GM12878 (cell line): ENCODE results near the gene BRINP3. TPM values are rescaled to one million over a fixed set of nuclear protein-coding genes. Genes with fewer than 3 reads are reported as not detected.

ENCODE experiments used
- ATAC-seq: fragments of 200-7000 bp; cut with Tn5 transposase; 3 replicates; pipeline ENCODE4 v1.9.1; 2020; ENCODE audit warnings: mild to moderate bottlenecking, moderate library complexity
- BruUV-seq: library from RNA; stranded (reverse); fragments of 400-500 nt; replicated peaks from 2 replicates; lab custom pipeline; 2021; lab: Mats Ljungman, UMichigan
- CTCF ChIA-PET: fragments of 300-600 bp; sonication (Branson Sonifier 250); formaldehyde crosslinking; extraction: SDS; loops from one replicate; lab custom pipeline; 2021; ENCODE audit warnings: inconsistent platforms; lab: Yijun Ruan, JAX
- POLR2A ChIA-PET: fragments of 350-600 bp; formaldehyde crosslinking; extraction: SDS; loops from one replicate; lab custom pipeline; 2021; ENCODE audit warnings: inconsistent platforms; lab: Charles Lee
- RAD21 ChIA-PET: fragments of 300-600 bp; sonication (Branson Sonifier 250); formaldehyde crosslinking; loops from one replicate; lab custom pipeline; 2023; ENCODE audit warnings: antibody characterized with exemption; ENCODE audit not compliant: unreplicated experiment; lab: Charles Lee
- SMC1A ChIA-PET: fragments of 300-600 bp; sonication (Branson Sonifier 250); formaldehyde crosslinking; loops from one replicate; lab custom pipeline; 2023; ENCODE audit not compliant: unreplicated experiment, uncharacterized antibody; lab: Charles Lee
- DNase-seq: peaks from one replicate; pipeline ENCODE4 v3.0.0-alpha.2; 2011; ENCODE audit warnings: low read depth, low spot score
- FAIRE-seq: peaks from 3 replicates; lab custom pipeline; 2011; peaks lifted over from hg19 to GRCh38; lab: Jason Lieb, UNC
- H2AFZ ChIP-seq: 2 replicates; pipeline ENCODE4 v1.6.0; 2011; ENCODE audit warnings: low read depth, low read length, control low read depth; ENCODE audit not compliant: control insufficient read depth
- H3K27ac ChIP-seq: 2 replicates; pipeline ENCODE4 v1.5.1; 2011; ENCODE audit warnings: control low read depth; ENCODE audit not compliant: control insufficient read depth, insufficient read depth
- H3K27me3 ChIP-seq, 2 experiments: replicated peaks in 1 of 2; 2 replicates each; pipeline versions ENCODE4 v1.6.0 to v1.6.1; 2011; ENCODE audit warnings: low read length in 1 of 2; ENCODE audit not compliant: control insufficient read depth in 2 of 2, insufficient read depth in 2 of 2
- H3K36me3 ChIP-seq, 2 experiments: 2 replicates each; pipeline ENCODE4 v1.5.1; 2011; ENCODE audit warnings: low read length in 1 of 2; ENCODE audit not compliant: control insufficient read depth in 2 of 2, insufficient read depth in 2 of 2
- H3K4me1 ChIP-seq: 2 replicates; pipeline ENCODE4 v1.6.1; 2011; ENCODE audit warnings: mild to moderate bottlenecking, low read length, moderate library complexity, mixed read lengths; ENCODE audit not compliant: control insufficient read depth, insufficient read depth
- H3K4me2 ChIP-seq: 2 replicates; pipeline ENCODE4 v1.6.0; 2011; ENCODE audit warnings: control low read depth; ENCODE audit not compliant: control insufficient read depth, insufficient read depth
- H3K4me3 ChIP-seq: fragments of 200-600 bp; sonication (generic); 2 replicates; pipeline ENCODE4 v1.5.1; 2016
- H3K79me2 ChIP-seq: 2 replicates; pipeline ENCODE4 v1.6.0; 2011; ENCODE audit warnings: low read length; ENCODE audit not compliant: control insufficient read depth, insufficient read depth
- H3K9ac ChIP-seq: 2 replicates; pipeline ENCODE4 v1.8.0; 2011; ENCODE audit warnings: low read length, control low read depth, mixed read lengths; ENCODE audit not compliant: control insufficient read depth, insufficient read depth
- H3K9me3 ChIP-seq: replicated peaks from 3 replicates; pipeline ENCODE4 v1.5.1; 2011; ENCODE audit warnings: mild to moderate bottlenecking, low read length; ENCODE audit not compliant: control insufficient read depth, insufficient read depth
- H4K20me1 ChIP-seq: 2 replicates; pipeline ENCODE4 v1.6.0; 2011; ENCODE audit not compliant: control insufficient read depth, insufficient read depth
- ASH2L ChIP-seq: fragments of 300-600, 200-600 bp; sonication (generic); IDR thresholded peaks from 2 replicates; pipeline ENCODE4 v1.6.1; 2017; ENCODE audit warnings: low read depth, mild to moderate bottlenecking, borderline replicate concordance
- CREM ChIP-seq: IDR thresholded peaks from 2 replicates; pipeline ENCODE4 v1.6.1; 2014; ENCODE audit warnings: antibody characterized with exemption, low read depth
- EED ChIP-seq: sonication (generic); IDR thresholded peaks from 2 replicates; pipeline ENCODE4 v1.6.1; 2016; ENCODE audit warnings: antibody characterized with exemption, low read depth
- ETV6 ChIP-seq, 2 experiments: fragments of 450-650 bp in 1 of 2; IDR thresholded peaks in 1 of 2; conservative IDR thresholded peaks in 1 of 2; 2 replicates each; pipeline ENCODE4 v1.6.1; 2014; ENCODE audit warnings: antibody characterized with exemption in 1 of 2, borderline replicate concordance in 1 of 2, low read depth in 1 of 2, mild to moderate bottlenecking in 1 of 2, moderate library complexity in 1 of 2
- HCFC1 ChIP-seq: fragments of 150-350 bp; IDR thresholded peaks from 2 replicates; pipeline ENCODE4 v1.6.1; 2014; ENCODE audit warnings: low read length
- HSF1 ChIP-seq: fragments of 150-350 bp; IDR thresholded peaks from 2 replicates; pipeline ENCODE4 v1.6.1; 2014; ENCODE audit warnings: mild to moderate bottlenecking, low read depth, low read length
- IKZF1 ChIP-seq: fragments of 450-650 bp; conservative IDR thresholded peaks from 2 replicates; pipeline ENCODE4 v1.6.1; 2017; ENCODE audit warnings: antibody characterized with exemption, mild to moderate bottlenecking
- KLF5 ChIP-seq: fragments of 450-650 bp; IDR thresholded peaks from 2 replicates; pipeline ENCODE4 v1.6.1; 2014; ENCODE audit warnings: mild to moderate bottlenecking; ENCODE audit not compliant: partially characterized antibody
- MAX ChIP-seq: IDR thresholded peaks from 2 replicates; pipeline ENCODE4 v1.6.1; 2012; ENCODE audit warnings: low read depth, low read length, improper control_type of control experiment
- MEF2A ChIP-seq: IDR thresholded peaks from 2 replicates; pipeline ENCODE4 v1.6.1; 2011; ENCODE audit warnings: low read depth, mild to moderate bottlenecking, low read length, moderate library complexity; ENCODE audit not compliant: insufficient read depth
- MXI1 ChIP-seq: fragments of 150-350 bp; IDR thresholded peaks from 2 replicates; pipeline ENCODE4 v1.6.1; 2011; ENCODE audit warnings: low read depth, mild to moderate bottlenecking, inconsistent platforms, low read length, improper control_type of control experiment
- NFYB ChIP-seq: IDR thresholded peaks from 2 replicates; pipeline ENCODE4 v1.6.1; 2011; ENCODE audit warnings: low read depth, mild to moderate bottlenecking, low read length, improper control_type of control experiment, moderate library complexity; ENCODE audit not compliant: insufficient read depth
- NR2F1 ChIP-seq: fragments of 450-650 bp; conservative IDR thresholded peaks from 2 replicates; pipeline ENCODE4 v1.6.1; 2017; ENCODE audit warnings: mild to moderate bottlenecking
- POLR2AphosphoS2 ChIP-seq: IDR thresholded peaks from 2 replicates; pipeline ENCODE4 v1.6.1; 2011; ENCODE audit warnings: low read depth, mild to moderate bottlenecking, low read length, improper control_type of control experiment, moderate library complexity
- RELA ChIP-seq: fragments of 450-650 bp; IDR thresholded peaks from 2 replicates; pipeline ENCODE4 v1.8.0; 2014; ENCODE audit warnings: borderline replicate concordance; ENCODE audit not compliant: partially characterized antibody
- SPI1 ChIP-seq: IDR thresholded peaks from 2 replicates; pipeline ENCODE4 v1.6.1; 2011; ENCODE audit warnings: low read depth, mild to moderate bottlenecking, low read length, moderate library complexity, borderline replicate concordance; ENCODE audit not compliant: insufficient read depth
- STAT3 ChIP-seq: IDR thresholded peaks from 2 replicates; pipeline ENCODE4 v1.6.1; 2011; ENCODE audit warnings: low read depth, low read length, improper control_type of control experiment
- SUZ12 ChIP-seq: fragments of 200-600 bp; sonication (generic); IDR thresholded peaks from one replicate; pipeline ENCODE4 v1.6.1; 2018; ENCODE audit warnings: antibody characterized with exemption, mild to moderate bottlenecking; ENCODE audit not compliant: unreplicated experiment
- ZNF384 ChIP-seq: IDR thresholded peaks from 2 replicates; pipeline ENCODE4 v1.6.1; 2012; ENCODE audit warnings: low read depth, mild to moderate bottlenecking, low read length, improper control_type of control experiment, borderline replicate concordance
- WGBS: methylation state at CpG from one replicate; pipeline ENCODE4 v1.1.6; 2016; ENCODE audit warnings: low lambda C conversion rate; ENCODE audit not compliant: insufficient replicate concordance, insufficient coverage; ENCODE audit errors: missing lambda C conversion rate; 5-methylcytosine and 5-hydroxymethylcytosine counted together
- in situ Hi-C: fragments of 300-500 bp; cut with MboI; formaldehyde crosslinking; loops from 9 replicates; pipeline ENCODE4 v1.14.3; 2018; ENCODE audit warnings: mixed read lengths
- intact Hi-C: fragments of 100-400 bp; cut with micrococcal nuclease; formaldehyde crosslinking; loops from one replicate; pipeline ENCODE4 v1.14.2; 2022; ENCODE audit not compliant: unreplicated experiment
- polyA plus RNA-seq, 11 experiments: library from polyadenylated mRNA; depleted of rRNA in 4 of 11; unstranded in 6 of 11; stranded (reverse) in 5 of 11; fragments of >200 nt; fragmentation: Nextera tagmentation in 4 of 11; fragmentation: Illumina TruSeq in 1 of 11; extraction: Ambion mirVana in 4 of 11; extraction: Trizol in 1 of 11; gene quantifications; 1 replicate in 1 of 11; 2 replicates in 10 of 11; pipeline versions ENCODE4 v1.2.1 to v1.2.3, GENCODE V29; 2011 to 2016; ENCODE audit warnings: inconsistent platforms in 2 of 11, missing spikeins in 2 of 11, low read depth in 1 of 11
- total RNA-seq, 4 experiments: library from RNA; depleted of rRNA in 3 of 4; stranded (reverse); fragments of >200 nt in 3 of 4; fragmentation: Illumina TruSeq in 1 of 4; extraction: Trizol in 1 of 4; gene quantifications; 2 replicates each; pipeline versions ENCODE4 v1.2.1 to v1.2.3, GENCODE V29; 2013 to 2021
- TF ChIP-seq, protein P1 (sequence below): IDR thresholded peaks from 2 replicates; pipeline ENCODE4 v1.6.1; 2011; ENCODE audit warnings: borderline replicate concordance, low read depth, mild to moderate bottlenecking, moderate library complexity, mixed read lengths, low read length; ENCODE audit not compliant: insufficient read depth; ENCODE audit errors: extremely low read length

The BRINP3 gene
- total and polyA plus RNA-seq, 10 of the 15 experiments (the other 5 are each of a cell fraction or from before 2014, with no cell fraction given) = under 0.01 TPM; not detected in 9

DNA sequence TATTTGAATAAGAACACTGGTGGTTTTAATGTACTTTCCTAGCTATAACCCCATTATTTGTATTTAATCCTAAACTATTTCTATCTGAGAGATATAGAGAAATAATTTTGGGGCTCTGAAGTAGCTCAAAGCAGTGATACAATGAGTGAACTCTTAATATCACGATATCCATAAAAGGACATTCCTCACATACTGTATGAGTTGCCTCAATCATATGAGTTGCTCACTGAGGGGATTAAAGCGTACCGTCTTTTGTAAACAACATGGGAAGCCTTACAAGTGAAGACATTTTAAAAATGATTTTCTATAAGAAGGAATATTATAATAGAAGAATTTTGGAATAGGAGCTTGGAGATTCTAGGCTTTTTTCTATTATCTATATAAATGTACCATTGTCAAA is 21.5 kb downstream of the BRINP3 start (continued):
- TF ChIP-seq, protein P1, sequence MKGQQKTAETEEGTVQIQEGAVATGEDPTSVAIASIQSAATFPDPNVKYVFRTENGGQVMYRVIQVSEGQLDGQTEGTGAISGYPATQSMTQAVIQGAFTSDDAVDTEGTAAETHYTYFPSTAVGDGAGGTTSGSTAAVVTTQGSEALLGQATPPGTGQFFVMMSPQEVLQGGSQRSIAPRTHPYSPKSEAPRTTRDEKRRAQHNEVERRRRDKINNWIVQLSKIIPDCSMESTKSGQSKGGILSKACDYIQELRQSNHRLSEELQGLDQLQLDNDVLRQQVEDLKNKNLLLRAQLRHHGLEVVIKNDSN = no peak
- TF ChIP-seq RELA (no peak), NFYB (no peak)

GRCh38 chr1:190455631-190456030 is 22.0 kb downstream of the BRINP3 start:
- POLR2A ChIA-PET = no interaction called here
- SMC1A ChIA-PET = no interaction called here
- Histone ChIP-seq H3K27me3 (no peaks in the 10 kb centered on the region), H3K4me3 (no peak overlapping the region), H3K9ac (no peak overlapping the region), H3K9me3 (no peaks in the 10 kb centered on the region), H3K36me3 (no peaks in the 10 kb centered on the region), H3K79me2 (no peaks in the 10 kb centered on the region), H3K4me2 (no peak overlapping the region), H3K27ac (no peak overlapping the region), H4K20me1 (no peaks in the 10 kb centered on the region), H2AFZ (no peak overlapping the region), H3K4me1 (no peaks in the 10 kb centered on the region)
- intact Hi-C loops (no loop called here), in situ Hi-C loops (no loop called here)
- BruUV-seq = no TSS peak
- RAD21 ChIA-PET = no interaction called here
- DNase-seq (no peak), ATAC-seq (no peak), FAIRE-seq (no peak)
- CTCF ChIA-PET = no interaction called here
- no peak for TF ChIP-seq ETV6 (conservative IDR thresholded peaks at IDR 0.05 in 1 of 2, IDR thresholded peaks at IDR 0.05 in 1 of 2; ENCODE audit: borderline replicate concordance in 1 of 2, low read depth in 1 of 2)
- no peak for TF ChIP-seq NR2F1
- TF ChIP-seq, protein P1 = no peak
- TF ChIP-seq KLF5 = no peak
- TF ChIP-seq MEF2A = no peak
- TF ChIP-seq ZNF384 = no peak
- TF ChIP-seq MXI1 = no peak
- TF ChIP-seq CREM = no peak
- TF ChIP-seq POLR2AphosphoS2 = no peak
- no peak for TF ChIP-seq HCFC1
- TF ChIP-seq ASH2L = no peak
- TF ChIP-seq SPI1 = no peak
- no peak for TF ChIP-seq SUZ12
- no peak for TF ChIP-seq STAT3
- TF ChIP-seq EED = no peak
- TF ChIP-seq IKZF1 = no peak
- TF ChIP-seq MAX = no peak
- TF ChIP-seq HSF1 = no peak
- 0% methylated on average over 1 of the region's 1 CpG for WGBS
